Activated T-helper 1 cell treated with anti-CD3 and anti-CD28 coated beads, Interleukin-2, amount 50 U/mL, for 16 hours (primary cell): ENCODE results near the gene CDCA8.
A peak's percentile ranks its signal among the peaks of the same experiment; 100 is the strongest.
"Not testable (repeated sequence)": the region's sequence is repeated elsewhere in the genome, so short reads cannot be mapped to it uniquely, and the experiment has no call there.

ENCODE experiments used
- DNase-seq, 2 donors: peaks; one replicate each; pipeline ENCODE4 v3.0.0-alpha.2; 2020; ENCODE audit warnings: low read depth in 1 of 2, low spot score in 1 of 2

CDCA8 gene

GRCh38 chr1:37672136-37672870 lies 20.0 kb upstream of the CDCA8 start:
- DNase-seq = no peak

- DNase-seq = peak; percentile 13 to 26
Observed at GRCh38 chr1:37673920-37674319, 18.4 kb upstream of the CDCA8 start.

- no peak for DNase-seq
Observed at GRCh38 chr1:37676281-37677142, 15.8 kb upstream of the CDCA8 start.

GRCh38 chr1:37677143-37677439 lies 15.2 kb upstream of the CDCA8 start:
- no peak for DNase-seq

- DNase-seq = no peak
Observed at GRCh38 chr1:37677808-37678207, 14.5 kb upstream of the CDCA8 start.

GRCh38 chr1:37680933-37681332 lies 11.4 kb upstream of the CDCA8 start:
- DNase-seq = no peak

DNA sequence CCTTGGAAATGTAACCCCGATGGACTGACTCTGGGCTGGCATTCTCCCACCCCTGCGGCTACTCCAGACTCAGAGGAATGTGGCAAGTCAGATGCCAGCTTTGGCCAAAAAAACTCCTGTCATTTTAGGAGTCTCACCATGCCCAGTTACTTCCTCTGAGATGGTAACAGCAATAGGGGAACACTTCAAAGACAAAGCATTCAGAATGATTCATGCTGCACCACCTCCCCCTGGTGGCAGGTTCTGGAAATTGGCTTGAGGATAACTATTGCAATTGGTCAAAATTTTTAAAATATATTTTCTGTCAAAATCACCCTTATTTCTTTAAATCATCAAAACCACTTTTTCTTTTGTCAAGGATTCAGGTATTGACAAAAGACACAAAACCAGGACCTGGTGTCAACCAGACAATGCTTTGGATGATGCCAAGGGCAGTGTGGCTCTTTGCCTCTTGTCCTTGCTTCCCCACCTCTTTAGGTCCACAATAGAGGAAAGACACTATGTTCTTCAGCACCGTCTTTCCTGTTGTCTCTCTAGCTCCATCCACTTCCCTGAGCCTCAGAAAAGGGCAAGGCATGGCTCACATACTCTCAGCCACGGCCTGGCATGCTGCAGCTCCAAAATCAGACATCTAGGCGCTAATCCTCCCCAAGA lies 9.9 kb upstream of the CDCA8 start:
- peak; percentile 54 to 58 for DNase-seq

GRCh38 chr1:37684182-37684581 lies 8.1 kb upstream of the CDCA8 start:
- DNase-seq = not testable (repeated sequence)

- DNase-seq = no peak
Observed at GRCh38 chr1:37685722-37686121, 6.6 kb upstream of the CDCA8 start.

DNA sequence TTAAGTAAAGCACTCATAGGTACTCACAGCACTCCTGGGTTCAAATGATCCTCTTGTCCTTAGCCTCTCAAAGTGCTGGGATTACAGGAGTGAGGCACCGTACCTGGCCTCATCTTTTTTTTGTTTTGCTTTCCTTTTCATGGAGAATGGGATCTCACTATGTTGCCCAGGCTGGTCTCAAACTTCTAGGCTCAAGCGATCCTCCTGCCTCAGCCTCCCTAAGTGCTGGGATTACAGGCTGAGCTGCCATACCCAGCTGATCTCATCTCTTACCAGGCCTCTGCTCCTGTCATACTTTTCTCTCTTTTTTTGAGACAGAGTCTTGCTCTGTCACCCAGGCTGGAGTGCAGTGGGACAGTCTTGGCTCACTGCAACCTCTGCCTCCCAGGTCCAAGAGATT lies 4.6 kb upstream of the CDCA8 start:
- DNase-seq = not testable (repeated sequence)

GRCh38 chr1:37688926-37689325 lies 3.4 kb upstream of the CDCA8 start:
- no peak for DNase-seq

GRCh38 chr1:37691497-37692077 lies 729 bp upstream of the CDCA8 start:
- DNase-seq = no peak

DNA sequence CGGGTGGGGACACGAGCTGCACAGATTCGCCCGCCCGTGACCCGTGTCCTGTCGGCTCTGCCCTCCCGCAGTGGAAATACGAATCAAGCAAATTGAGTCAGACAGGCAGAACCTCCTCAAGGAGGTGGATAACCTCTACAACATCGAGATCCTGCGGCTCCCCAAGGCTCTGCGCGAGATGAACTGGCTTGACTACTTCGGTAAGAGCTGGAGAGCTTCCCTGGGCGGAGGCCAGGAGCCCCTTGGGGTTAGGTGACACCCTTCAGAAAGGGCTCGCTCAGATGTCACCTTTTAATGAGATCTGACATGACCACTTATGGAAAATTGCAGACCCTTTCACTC lies 489 bp downstream of the CDCA8 start:
- no peak for DNase-seq

DNA sequence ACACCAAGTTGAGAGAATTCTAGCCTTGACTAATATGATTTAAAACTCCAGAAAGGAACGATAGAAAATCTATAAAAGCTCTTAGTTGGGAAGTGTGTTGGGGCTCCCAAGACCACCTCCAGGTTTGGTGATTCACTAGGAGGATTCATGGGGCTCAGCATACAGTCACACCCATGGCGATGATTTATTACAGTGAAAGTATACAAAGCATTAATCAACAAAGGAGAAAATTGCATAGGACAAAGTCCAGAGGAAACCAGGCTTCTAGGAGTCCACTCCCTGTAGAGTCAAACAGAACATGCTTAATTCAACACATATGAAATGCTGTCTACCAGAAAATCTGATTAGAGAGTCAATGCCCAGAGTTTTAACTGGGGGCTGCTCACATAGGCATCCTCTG lies 4.8 kb downstream of the CDCA8 start:
- DNase-seq = no peak

- DNase-seq = no peak
Observed at GRCh38 chr1:37697737-37698136, 5.4 kb downstream of the CDCA8 start.

- no peak for DNase-seq
Observed at GRCh38 chr1:37699147-37699546, 6.8 kb downstream of the CDCA8 start.

- DNase-seq = no peak
Observed at GRCh38 chr1:37701051-37701450, 8.7 kb downstream of the CDCA8 start.

DNA sequence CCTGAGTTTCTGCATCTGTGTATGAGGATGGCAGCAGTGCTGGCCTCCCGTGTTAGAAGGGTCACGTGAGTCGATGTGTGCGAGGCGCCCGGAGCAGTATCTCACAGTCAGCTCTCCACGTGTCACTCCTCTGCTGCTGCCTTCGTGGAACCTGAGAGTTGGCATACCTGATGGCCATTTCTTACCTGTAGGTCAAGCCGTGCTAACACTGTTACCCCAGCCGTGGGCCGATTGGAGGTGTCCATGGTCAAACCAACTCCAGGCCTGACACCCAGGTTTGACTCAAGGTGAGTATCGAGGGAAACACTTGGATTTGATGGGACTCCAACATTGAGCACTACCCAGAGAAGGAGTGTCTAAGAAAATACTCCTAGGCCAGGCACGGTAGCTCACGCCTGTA lies 10.7 kb downstream of the CDCA8 start:
- no peak for DNase-seq

- DNase-seq = no peak
Observed at GRCh38 chr1:37704966-37705365, 12.7 kb downstream of the CDCA8 start.

GRCh38 chr1:37705399-37705798 lies 13.1 kb downstream of the CDCA8 start:
- DNase-seq = no peak

DNA sequence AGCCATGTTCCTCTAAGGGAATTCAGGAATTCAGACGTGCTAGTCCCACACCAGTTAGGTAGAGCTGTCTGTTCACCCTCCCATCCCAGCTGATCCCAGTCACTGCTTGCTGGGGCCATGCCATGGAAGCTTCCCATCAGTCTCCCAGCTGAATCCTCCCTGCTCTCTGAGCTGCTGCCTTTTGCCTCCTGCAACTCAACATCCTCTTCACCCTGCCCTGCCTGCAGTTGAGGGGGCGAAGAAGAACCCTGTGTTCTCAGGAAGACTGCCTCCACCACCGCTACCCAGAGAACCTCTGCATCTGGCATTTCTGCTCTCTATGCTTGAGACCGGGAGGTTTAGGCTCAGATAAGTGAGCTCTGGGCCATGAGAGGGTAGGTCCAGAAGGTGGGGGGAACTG lies 16.2 kb downstream of the CDCA8 start:
- DNase-seq = no peak

DNA sequence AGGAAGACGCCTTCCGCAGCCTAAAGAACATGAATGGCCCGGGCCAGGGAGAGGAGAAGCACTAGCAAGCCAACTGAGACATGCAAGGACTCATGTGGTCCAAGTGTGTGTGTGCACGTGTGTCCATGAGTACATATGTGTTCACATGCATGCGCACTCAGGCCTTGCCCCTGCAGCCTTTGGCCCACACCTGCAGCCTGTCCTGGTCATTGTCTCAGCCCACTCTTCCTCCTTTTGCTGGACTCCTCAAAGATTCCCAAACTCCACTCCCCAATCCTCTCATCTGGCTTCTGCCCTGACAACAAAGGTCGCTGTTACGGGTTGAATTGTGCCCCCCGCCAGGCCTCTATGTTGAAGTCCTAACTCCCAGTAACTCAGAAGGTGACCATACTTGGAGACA lies 21.9 kb downstream of the CDCA8 start:
- no peak for DNase-seq
